ENCODE measurements around the gene MRPL57. TPM values are rescaled to one million over a fixed set of nuclear protein-coding genes. Genes with fewer than 3 reads are reported as not detected.

Gene MRPL57
- total RNA-seq, 2 donors from 2014 or later, result 31.3 to 35.6 TPM

DNA sequence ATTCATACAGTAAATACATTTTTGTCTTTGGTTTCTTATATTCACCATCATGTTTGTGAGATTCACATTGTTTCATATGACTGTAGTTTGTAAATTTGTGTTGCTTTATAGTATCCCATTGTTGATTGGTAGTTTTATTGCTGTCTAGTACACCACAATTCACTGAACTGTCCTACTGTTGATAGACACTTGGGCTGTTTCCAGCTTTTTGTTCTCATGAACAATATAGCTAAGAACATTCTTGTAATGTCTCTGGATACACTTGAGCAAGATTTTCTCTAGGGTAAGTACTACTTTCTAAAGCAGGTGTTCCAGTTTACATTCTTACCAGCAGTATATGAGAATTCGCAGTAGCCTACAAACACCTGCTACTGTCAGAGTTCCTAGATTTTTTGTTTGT, 37.9 kb upstream of the MRPL57 start:
- no peaks in the 10 kb centered on the region for H3K9me3 ChIP-seq
- H3K27ac ChIP-seq, result no peak overlapping the region
- no peak overlapping the region for H3K4me3 ChIP-seq
- no peaks in the 10 kb centered on the region for H3K36me3 ChIP-seq
- peaks cover 0 to 33% of the 10 kb centered on the region in 2 donors for H3K4me1 ChIP-seq
- DNase-seq (ENCODE audit: low spot score), result no peak
- H3K27me3 ChIP-seq, result no peaks in the 10 kb centered on the region
- no peak for TF ChIP-seq CTCF (IDR thresholded peaks at IDR 0.05)

- TF ChIP-seq CTCF (IDR thresholded peaks at IDR 0.05), result no peak
- no peak for DNase-seq (ENCODE audit: low spot score)
- H3K27ac ChIP-seq, result peak overlapping the region; percentile 90
- no peaks in the 10 kb centered on the region for H3K27me3 ChIP-seq
- H3K4me1 ChIP-seq, result peaks cover 0 to 37% of the 10 kb centered on the region in 2 donors
- H3K4me3 ChIP-seq, result peak overlapping the region; percentile 73 to 87
- no peaks in the 10 kb centered on the region for H3K36me3 ChIP-seq
- no peaks in the 10 kb centered on the region for H3K9me3 ChIP-seq
These were observed 37.1 kb upstream of the MRPL57 start for GRCh38 chr13:21139374-21139773.

DNA sequence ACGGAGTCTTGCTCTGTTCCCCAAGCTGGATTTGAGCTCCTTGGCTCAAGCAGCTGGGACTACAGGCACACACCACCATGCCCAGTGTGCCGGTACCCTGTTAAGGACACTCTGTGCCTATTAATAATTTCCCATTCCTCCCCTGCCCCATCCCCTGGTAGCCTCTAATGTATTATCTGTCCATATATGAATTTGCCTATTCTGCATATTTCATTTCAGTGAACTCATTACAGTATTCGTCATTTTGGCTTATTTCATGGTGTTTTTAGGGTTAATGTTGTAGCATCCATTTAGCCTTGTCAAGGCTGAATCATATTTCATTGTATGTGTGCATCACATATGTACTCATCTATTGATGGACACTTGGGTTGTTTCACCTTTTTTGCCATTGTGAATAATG, 33.7 kb upstream of the MRPL57 start:
- Histone ChIP-seq H3K36me3 (peaks cover 20% of the 10 kb centered on the region), H3K27ac (no peak overlapping the region), H3K4me1 (peaks cover 0 to 37% of the 10 kb centered on the region in 2 donors), H3K4me3 (no peak overlapping the region), H3K9me3 (no peaks in the 10 kb centered on the region), H3K27me3 (no peaks in the 10 kb centered on the region)
- DNase-seq (ENCODE audit: low spot score), result no peak
- no peak for TF ChIP-seq CTCF (IDR thresholded peaks at IDR 0.05)

- H3K27me3 ChIP-seq, result no peaks in the 10 kb centered on the region
- H3K27ac ChIP-seq, result no peak overlapping the region
- H3K36me3 ChIP-seq, result peaks cover 25% of the 10 kb centered on the region
- H3K9me3 ChIP-seq, result no peaks in the 10 kb centered on the region
- no peak overlapping the region for H3K4me3 ChIP-seq
- no peak for TF ChIP-seq CTCF (IDR thresholded peaks at IDR 0.05)
- no peak for DNase-seq (ENCODE audit: low spot score)
- peaks cover 0 to 25% of the 10 kb centered on the region in 2 donors for H3K4me1 ChIP-seq
These were observed 28.6 kb upstream of the MRPL57 start for GRCh38 chr13:21147827-21148226.

GRCh38 chr13:21148557-21149258, 27.8 kb upstream of the MRPL57 start:
- DNase-seq (ENCODE audit: low spot score), result no peak
- Histone ChIP-seq H3K4me1 (peaks cover 0 to 16% of the 10 kb centered on the region in 2 donors), H3K27ac (peak overlapping the region in 1 of 2 donors; percentile 67), H3K36me3 (peaks cover 25% of the 10 kb centered on the region), H3K9me3 (no peaks in the 10 kb centered on the region), H3K4me3 (no peak overlapping the region), H3K27me3 (no peaks in the 10 kb centered on the region)
- no peak for TF ChIP-seq CTCF (IDR thresholded peaks at IDR 0.05)

DNA sequence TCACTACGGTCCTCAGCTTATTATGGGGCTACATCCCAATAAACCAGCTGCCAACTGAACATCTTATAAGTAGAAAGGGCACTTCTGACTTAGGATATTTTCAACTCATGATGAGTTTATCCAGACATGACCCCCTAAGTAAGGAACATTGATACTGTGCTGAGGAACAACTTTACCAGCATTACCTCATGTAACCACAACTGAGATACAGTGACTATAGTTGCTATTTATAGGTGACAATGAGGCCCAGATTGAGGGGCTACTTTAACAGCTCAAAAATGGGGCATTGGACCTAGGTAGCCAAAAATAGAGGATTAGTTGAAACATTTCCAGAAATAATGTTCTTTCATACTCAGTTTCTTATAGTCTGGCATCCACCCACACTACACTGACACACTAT, 26.9 kb upstream of the MRPL57 start:
- Histone ChIP-seq H3K36me3 (peaks cover 25% of the 10 kb centered on the region), H3K4me1 (peaks cover 0 to 13% of the 10 kb centered on the region in 2 donors), H3K9me3 (no peaks in the 10 kb centered on the region), H3K4me3 (no peak overlapping the region), H3K27ac (peak overlapping the region in 1 of 2 donors; percentile 67), H3K27me3 (no peaks in the 10 kb centered on the region)
- no peak for DNase-seq (ENCODE audit: low spot score)
- no peak for TF ChIP-seq CTCF (IDR thresholded peaks at IDR 0.05)

All from right atrium auricular region (tissue), 2 donors.